ENCODE data around the gene CCNG2. TPM values are rescaled to one million over a fixed set of nuclear protein-coding genes. Genes with fewer than 3 reads are reported as not detected.
A peak's percentile ranks its signal among the peaks of the same experiment; 100 is the strongest.

Gene CCNG2, protein sequence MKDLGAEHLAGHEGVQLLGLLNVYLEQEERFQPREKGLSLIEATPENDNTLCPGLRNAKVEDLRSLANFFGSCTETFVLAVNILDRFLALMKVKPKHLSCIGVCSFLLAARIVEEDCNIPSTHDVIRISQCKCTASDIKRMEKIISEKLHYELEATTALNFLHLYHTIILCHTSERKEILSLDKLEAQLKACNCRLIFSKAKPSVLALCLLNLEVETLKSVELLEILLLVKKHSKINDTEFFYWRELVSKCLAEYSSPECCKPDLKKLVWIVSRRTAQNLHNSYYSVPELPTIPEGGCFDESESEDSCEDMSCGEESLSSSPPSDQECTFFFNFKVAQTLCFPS
- 10 to 100 TPM; 39.2 to 70.8 (median 63.5) TPM for total RNA-seq

DNA sequence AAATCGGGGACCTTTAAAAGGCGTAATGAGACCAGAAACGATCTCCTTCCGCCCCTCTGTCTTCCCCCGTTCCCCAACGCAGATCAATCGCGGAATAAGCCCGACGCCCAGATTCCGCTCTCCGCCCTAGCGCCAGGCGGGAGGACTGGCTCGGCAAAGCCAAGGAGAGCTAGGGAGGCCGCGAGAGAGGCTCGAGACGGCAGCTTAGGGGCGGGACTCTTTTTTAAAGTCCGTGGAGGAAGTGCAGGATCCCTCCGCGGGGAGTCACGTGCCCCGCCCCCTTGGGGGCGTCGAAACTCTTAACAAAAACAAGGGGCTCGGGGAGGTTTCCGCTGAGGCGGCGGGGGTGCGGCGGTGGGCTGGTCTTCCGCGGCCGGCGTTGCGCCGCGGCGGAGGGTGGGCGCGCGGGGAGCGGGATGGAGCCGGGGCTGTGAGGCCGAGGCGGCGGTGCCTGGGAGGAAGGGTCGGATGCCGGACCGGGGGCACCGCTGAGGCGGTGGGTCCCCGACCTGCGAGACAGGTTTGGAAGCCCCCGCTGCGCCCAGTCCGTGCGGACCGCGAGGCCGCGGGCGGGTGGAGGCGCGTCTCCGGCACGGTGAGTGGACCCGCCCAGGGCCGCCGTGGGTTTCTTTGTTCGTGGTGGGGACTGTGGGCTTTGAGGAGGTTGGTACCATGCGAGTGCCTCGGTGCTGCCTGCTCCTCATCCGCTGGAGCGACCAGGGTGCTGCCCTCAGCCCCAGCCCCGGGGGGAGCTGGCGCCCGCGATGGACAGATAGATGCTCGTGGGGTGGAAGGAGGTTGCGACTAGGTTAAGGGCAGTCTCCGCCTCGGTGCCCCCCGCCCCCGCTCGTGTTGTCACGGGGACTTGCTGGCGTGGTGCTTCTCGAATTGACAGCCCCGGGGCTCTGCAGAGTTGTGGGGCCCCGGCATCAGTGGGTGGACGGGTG is at the start of gene CCNG2:
Gene CCNG2, plus strand, starts transcription at position 296 of the 947 bp plus-strand sequence. CDS start 1,326 bp downstream, outside the sequence.
- Histone ChIP-seq H3K36me3 (peaks cover 0 to 36% (median 10%) of the 10 kb centered on the region in 3 donors), H3K9me3 (no peaks in the 10 kb centered on the region), H3K27me3 (no peaks in the 10 kb centered on the region), H3K27ac (peak within 1 kb of the TSS; percentile 93 to 98 (median 95)), H3K4me3 (peak within 1 kb of the TSS; percentile 72 to 98 (median 88)), H3K4me1 (peaks cover 3 to 69% (median 11%) of the 10 kb centered on the region in 3 donors)
- intact Hi-C loops (cut with DNase I): loop anchor here (10.0 kb wide), 1 partner anchor 62 kb away; no protein-coding TSS in a partner anchor
- DNase-seq: peak; percentile 83
- WGBS, 2 donors: 0% methylated on average over 1 to 4 of the region's 94 CpGs
- TF ChIP-seq, protein P1, sequence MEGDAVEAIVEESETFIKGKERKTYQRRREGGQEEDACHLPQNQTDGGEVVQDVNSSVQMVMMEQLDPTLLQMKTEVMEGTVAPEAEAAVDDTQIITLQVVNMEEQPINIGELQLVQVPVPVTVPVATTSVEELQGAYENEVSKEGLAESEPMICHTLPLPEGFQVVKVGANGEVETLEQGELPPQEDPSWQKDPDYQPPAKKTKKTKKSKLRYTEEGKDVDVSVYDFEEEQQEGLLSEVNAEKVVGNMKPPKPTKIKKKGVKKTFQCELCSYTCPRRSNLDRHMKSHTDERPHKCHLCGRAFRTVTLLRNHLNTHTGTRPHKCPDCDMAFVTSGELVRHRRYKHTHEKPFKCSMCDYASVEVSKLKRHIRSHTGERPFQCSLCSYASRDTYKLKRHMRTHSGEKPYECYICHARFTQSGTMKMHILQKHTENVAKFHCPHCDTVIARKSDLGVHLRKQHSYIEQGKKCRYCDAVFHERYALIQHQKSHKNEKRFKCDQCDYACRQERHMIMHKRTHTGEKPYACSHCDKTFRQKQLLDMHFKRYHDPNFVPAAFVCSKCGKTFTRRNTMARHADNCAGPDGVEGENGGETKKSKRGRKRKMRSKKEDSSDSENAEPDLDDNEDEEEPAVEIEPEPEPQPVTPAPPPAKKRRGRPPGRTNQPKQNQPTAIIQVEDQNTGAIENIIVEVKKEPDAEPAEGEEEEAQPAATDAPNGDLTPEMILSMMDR (IDR thresholded peaks at IDR 0.05): peak in 2 of 6 experiments; percentile 29 to 31
- peak in 3 of 4 donors; percentile 32 to 96 (median 81) for TF ChIP-seq POLR2A (IDR thresholded peaks at IDR 0.05)

DNA sequence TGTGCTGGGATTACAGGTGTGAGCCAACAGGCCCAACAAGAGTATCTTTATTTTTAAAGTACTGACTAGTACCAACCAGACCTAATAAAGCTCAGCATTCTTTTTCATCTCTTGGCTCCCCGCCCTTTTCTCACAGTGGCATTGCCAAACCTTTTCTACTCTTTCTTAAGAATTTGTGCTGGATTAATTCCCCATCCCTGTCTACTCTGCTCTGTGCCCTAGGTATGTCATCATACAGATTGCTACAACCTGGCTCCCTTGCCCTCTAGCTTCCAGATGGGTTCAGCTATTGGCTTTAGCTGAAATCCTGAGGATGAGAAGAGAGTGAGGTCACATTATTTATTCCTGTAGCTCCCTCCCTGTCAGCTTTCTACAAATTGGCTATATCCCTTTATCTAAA is 46.3 kb upstream of the CCNG2 start:
- peaks cover 0 to under 1% (median 0%) of the 10 kb centered on the region in 3 donors for H3K4me1 ChIP-seq
- TF ChIP-seq POLR2A (IDR thresholded peaks at IDR 0.05): no peak
- TF ChIP-seq, protein P1 (IDR thresholded peaks at IDR 0.05): no peak
- no peaks in the 10 kb centered on the region for H3K36me3 ChIP-seq
- no peak for DNase-seq
- H3K4me3 ChIP-seq: no peak overlapping the region
- 26 to 71% methylated on average over 1 of the region's 1 CpG for WGBS, 2 donors
- H3K27me3 ChIP-seq: no peaks in the 10 kb centered on the region
- H3K27ac ChIP-seq: no peak overlapping the region
- no peaks in the 10 kb centered on the region for H3K9me3 ChIP-seq
- intact Hi-C loops (cut with DNase I): no loop called here

DNA sequence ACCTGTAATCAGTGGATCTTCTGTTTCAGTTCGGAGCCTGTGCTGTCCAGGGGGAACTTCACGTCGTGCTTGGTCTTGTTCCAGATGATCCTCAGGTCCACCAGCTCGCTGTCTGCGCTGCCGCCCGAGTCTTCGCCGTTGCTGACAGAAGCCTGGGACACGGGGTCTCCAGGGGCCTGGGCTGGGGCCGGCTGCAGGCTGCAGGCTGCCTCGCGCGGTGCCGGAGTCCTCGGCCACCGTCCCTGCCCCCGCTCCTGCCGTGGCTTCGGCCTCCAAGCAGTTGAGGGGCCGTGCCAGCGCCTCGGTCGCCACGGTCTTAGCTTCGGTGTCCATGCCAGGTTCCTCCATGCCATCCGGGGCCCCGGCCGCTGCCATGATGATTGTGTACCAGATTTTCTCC is 43.9 kb upstream of the CCNG2 start:
- TF ChIP-seq, protein P1 (IDR thresholded peaks at IDR 0.05): no peak
- TF ChIP-seq POLR2A (IDR thresholded peaks at IDR 0.05): no peak
- H3K36me3 ChIP-seq: no peaks in the 10 kb centered on the region
- no peaks in the 10 kb centered on the region for H3K9me3 ChIP-seq
- H3K4me1 ChIP-seq: no peaks in the 10 kb centered on the region
- H3K27ac ChIP-seq: no peak overlapping the region
- H3K27me3 ChIP-seq: no peaks in the 10 kb centered on the region
- DNase-seq: no peak
- H3K4me3 ChIP-seq: no peak overlapping the region
- 92 to 93% methylated on average over 17 to 18 of the region's 29 CpGs for WGBS, 2 donors
- intact Hi-C loops (cut with DNase I): no loop called here

DNA sequence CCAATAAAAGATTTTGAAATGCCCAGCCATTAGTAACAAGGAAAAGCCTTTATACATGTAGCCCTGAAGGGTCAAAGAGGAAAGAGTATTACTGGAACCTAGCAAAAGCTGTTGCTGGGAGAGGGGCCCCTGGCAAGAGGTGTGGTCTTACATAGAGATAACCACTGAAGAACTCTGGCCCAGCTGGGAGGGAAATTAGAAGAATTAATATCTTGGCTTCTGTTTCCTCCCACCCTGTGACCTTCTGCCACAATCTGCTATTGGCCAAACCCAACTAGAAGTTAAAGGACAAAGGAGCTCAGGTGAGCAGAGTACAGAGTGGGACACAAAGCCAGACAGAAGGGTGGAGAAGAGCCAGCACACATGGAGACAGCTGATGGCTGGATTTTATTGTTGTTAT is 39.3 kb upstream of the CCNG2 start:
- no peaks in the 10 kb centered on the region for H3K36me3 ChIP-seq
- no peak overlapping the region for H3K27ac ChIP-seq
- TF ChIP-seq, protein P1 (IDR thresholded peaks at IDR 0.05): no peak
- TF ChIP-seq POLR2A (IDR thresholded peaks at IDR 0.05): no peak
- no peaks in the 10 kb centered on the region for H3K27me3 ChIP-seq
- no peak overlapping the region for H3K4me3 ChIP-seq
- intact Hi-C loops (cut with DNase I): no loop called here
- H3K9me3 ChIP-seq: no peaks in the 10 kb centered on the region
- no peaks in the 10 kb centered on the region for H3K4me1 ChIP-seq
- DNase-seq: no peak

All from esophagus squamous epithelium (tissue), 5 donors.